Glutamatergic neuron (in vitro differentiated cells): ENCODE data around the gene PLCL1. TPM values are rescaled to one million over a fixed set of nuclear protein-coding genes. Genes with fewer than 3 reads are reported as not detected.

Source experiments
- DNase-seq: peaks from one replicate; pipeline ENCODE4 v3.0.0; 2022
- H3K27ac Mint-ChIP-seq: one replicate; pipeline ENCODE4 v1.8.0; 2020; ENCODE audit warnings: mild to moderate bottlenecking, mixed read lengths, inconsistent platforms; ENCODE audit not compliant: unreplicated experiment
- H3K27me3 Mint-ChIP-seq: one replicate; pipeline ENCODE4 v1.8.0; 2020; ENCODE audit warnings: mild to moderate bottlenecking, moderate library complexity, mixed read lengths, inconsistent platforms; ENCODE audit not compliant: unreplicated experiment
- H3K36me3 Mint-ChIP-seq: one replicate; pipeline ENCODE4 v1.8.0; 2020; ENCODE audit warnings: mild to moderate bottlenecking, mixed read lengths, inconsistent platforms; ENCODE audit not compliant: unreplicated experiment
- H3K4me1 Mint-ChIP-seq: one replicate; pipeline ENCODE4 v1.8.0; 2020; ENCODE audit warnings: mild to moderate bottlenecking, low read depth, mixed read lengths, inconsistent platforms; ENCODE audit not compliant: unreplicated experiment
- H3K4me3 Mint-ChIP-seq: one replicate; pipeline ENCODE4 v1.8.0; 2020; ENCODE audit warnings: mild to moderate bottlenecking, mixed read lengths, inconsistent platforms; ENCODE audit not compliant: unreplicated experiment
- H3K9me3 Mint-ChIP-seq: one replicate; pipeline ENCODE4 v1.8.0; 2020; ENCODE audit warnings: mild to moderate bottlenecking, moderate library complexity, mixed read lengths, inconsistent platforms; ENCODE audit not compliant: unreplicated experiment
- CTCF ChIP-seq: fragments of 200-600 bp; sonication (generic); IDR thresholded peaks from one replicate; pipeline ENCODE4 v1.5.0; 2021; ENCODE audit not compliant: partially characterized antibody, unreplicated experiment
- total RNA-seq: library from RNA; stranded (reverse); fragmentation: NEBNext Ultra II Directional; extraction: Animal tissue kit (Norgen Biotek cat#: 25700); gene quantifications from one replicate; pipeline ENCODE4 v1.2.1, GENCODE V29; 2021; ENCODE audit not compliant: unreplicated experiment

The PLCL1 gene
- total RNA-seq, 1 donor from 2014 or later, result 28.8 TPM

DNA sequence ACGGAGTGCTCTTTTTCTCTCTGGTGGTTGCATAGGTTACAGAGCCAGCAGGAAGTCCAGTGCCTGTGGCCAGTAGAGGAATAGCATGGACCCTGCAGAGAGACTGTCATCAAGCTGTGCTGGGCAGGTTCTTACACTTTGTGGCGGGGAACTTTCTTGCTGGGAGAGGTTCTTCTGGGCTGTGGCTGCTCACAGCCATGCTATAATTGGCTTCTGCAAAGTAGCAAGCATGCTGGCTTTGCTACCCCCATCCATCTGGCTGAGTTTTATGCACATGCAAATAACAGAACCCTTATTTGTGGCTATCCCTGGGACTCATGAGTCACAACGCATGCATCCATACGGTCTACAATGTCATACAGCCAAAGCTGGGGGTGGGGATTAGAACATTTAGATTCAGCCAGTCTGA, 68.9 kb downstream of the PLCL1 start:
- H3K4me1 Mint-ChIP-seq, result peaks cover 18% of the 10 kb centered on the region
- no peaks in the 10 kb centered on the region for H3K36me3 Mint-ChIP-seq
- no peak for DNase-seq
- no peaks in the 10 kb centered on the region for H3K27me3 Mint-ChIP-seq
- no peak overlapping the region for H3K4me3 Mint-ChIP-seq
- H3K9me3 Mint-ChIP-seq, result no peaks in the 10 kb centered on the region
- TF ChIP-seq CTCF, result no peak
- H3K27ac Mint-ChIP-seq, result peak overlapping the region; percentile 62

- H3K36me3 Mint-ChIP-seq, result no peaks in the 10 kb centered on the region
- no peaks in the 10 kb centered on the region for H3K9me3 Mint-ChIP-seq
- peaks cover 18% of the 10 kb centered on the region for H3K4me1 Mint-ChIP-seq
- H3K27ac Mint-ChIP-seq, result no peak overlapping the region
- H3K27me3 Mint-ChIP-seq, result no peaks in the 10 kb centered on the region
- TF ChIP-seq CTCF, result no peak
- DNase-seq, result no peak
- H3K4me3 Mint-ChIP-seq, result no peak overlapping the region
Observed at GRCh38 chr2:197875763-197876162, 71.4 kb downstream of the PLCL1 start.

DNA sequence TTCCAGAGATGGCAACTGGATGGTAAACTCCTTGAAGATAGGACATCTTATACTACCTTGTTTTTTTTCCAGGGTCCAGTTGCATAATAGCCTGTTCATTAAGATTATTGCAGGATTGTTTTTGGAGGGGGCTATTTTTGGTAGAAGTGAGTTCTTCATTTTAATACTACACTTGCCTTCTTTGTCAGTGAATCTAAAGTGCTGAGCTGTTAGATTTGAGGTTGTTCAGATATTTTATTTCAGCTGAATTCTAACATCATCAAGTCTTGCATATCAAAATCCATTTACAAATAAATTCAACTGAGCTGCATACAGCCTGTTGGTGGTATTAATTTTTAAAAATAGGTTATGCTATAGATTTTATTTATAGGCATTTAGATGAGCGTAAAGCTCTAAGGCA, 72.1 kb downstream of the PLCL1 start:
- no peaks in the 10 kb centered on the region for H3K9me3 Mint-ChIP-seq
- no peak overlapping the region for H3K27ac Mint-ChIP-seq
- peaks cover 18% of the 10 kb centered on the region for H3K4me1 Mint-ChIP-seq
- no peaks in the 10 kb centered on the region for H3K36me3 Mint-ChIP-seq
- no peak for DNase-seq
- no peak for TF ChIP-seq CTCF
- H3K4me3 Mint-ChIP-seq, result no peak overlapping the region
- H3K27me3 Mint-ChIP-seq, result no peaks in the 10 kb centered on the region

- H3K4me3 Mint-ChIP-seq, result no peak overlapping the region
- DNase-seq, result no peak
- no peaks in the 10 kb centered on the region for H3K36me3 Mint-ChIP-seq
- no peaks in the 10 kb centered on the region for H3K27me3 Mint-ChIP-seq
- peaks cover 16% of the 10 kb centered on the region for H3K4me1 Mint-ChIP-seq
- TF ChIP-seq CTCF, result no peak
- no peaks in the 10 kb centered on the region for H3K9me3 Mint-ChIP-seq
- no peak overlapping the region for H3K27ac Mint-ChIP-seq
Observed at GRCh38 chr2:197877038-197877437, 72.6 kb downstream of the PLCL1 start.

- no peaks in the 10 kb centered on the region for H3K27me3 Mint-ChIP-seq
- no peak overlapping the region for H3K27ac Mint-ChIP-seq
Observed at GRCh38 chr2:197878792-197879191, 74.4 kb downstream of the PLCL1 start.

More at GRCh38 chr2:197878792-197879191, 74.4 kb downstream of the PLCL1 start:
- Mint-ChIP-seq H3K36me3 (no peaks in the 10 kb centered on the region), H3K4me3 (no peak overlapping the region), H3K9me3 (no peaks in the 10 kb centered on the region), H3K4me1 (peaks cover 5% of the 10 kb centered on the region)
- no peak for TF ChIP-seq CTCF
- DNase-seq, result no peak
